Common myeloid progenitor, CD34-positive (primary cell): ENCODE data around the gene SERGEF.
"Not testable (repeated sequence)": the region's sequence is repeated elsewhere in the genome, so short reads cannot be mapped to it uniquely, and the experiment has no call there.

Experiments used
- CTCF ChIA-PET: fragments of 350-600 bp; sonication (Branson Sonifier 250); formaldehyde crosslinking; loops from one replicate; lab custom pipeline; 2021; ENCODE audit warnings: antibody characterized with exemption; lab: Charles Lee
- POLR2A ChIA-PET: fragments of 350-600 bp; sonication (Branson Sonifier 250); formaldehyde crosslinking; loops from one replicate; lab custom pipeline; 2021; ENCODE audit warnings: antibody characterized with exemption; lab: Charles Lee
- DNase-seq, 3 donors: peaks; one replicate each; pipeline versions ENCODE4 v3.0.0 to v3.0.0-alpha.2; 2013
- H3K27ac ChIP-seq, 2 experiments: 1 replicate in 1 of 2; 2 replicates in 1 of 2; pipeline ENCODE4 v1.7.0; 2013; ENCODE audit warnings: inconsistent platforms in 2 of 2, low read length in 2 of 2, mild to moderate bottlenecking in 2 of 2, low read depth in 1 of 2, moderate library complexity in 1 of 2; ENCODE audit not compliant: severe bottlenecking in 2 of 2, insufficient read depth in 1 of 2, poor library complexity in 1 of 2
- H3K27me3 ChIP-seq, 5 experiments: replicated peaks in 2 of 5; 1 replicate in 3 of 5; 2 replicates in 2 of 5; pipeline versions ENCODE4 v1.6.1 to v1.7.0; 2013; ENCODE audit warnings: low read length in 4 of 5, mild to moderate bottlenecking in 2 of 5, moderate library complexity in 2 of 5, inconsistent platforms in 1 of 5; ENCODE audit not compliant: insufficient read depth in 5 of 5, control insufficient read depth in 4 of 5
- H3K36me3 ChIP-seq, 4 experiments: 1 replicate in 2 of 4; 2 replicates in 2 of 4; pipeline versions ENCODE4 v1.6.1 to v1.7.0; 2013; ENCODE audit warnings: low read length in 3 of 4, control low read depth in 1 of 4, mild to moderate bottlenecking in 1 of 4; ENCODE audit not compliant: control insufficient read depth in 4 of 4, insufficient read depth in 4 of 4
- H3K4me1 ChIP-seq, 4 experiments: 1 replicate in 3 of 4; 2 replicates in 1 of 4; pipeline versions ENCODE4 v1.6.1 to v1.7.1; 2013; ENCODE audit warnings: low read length in 3 of 4, mild to moderate bottlenecking in 3 of 4, control low read depth in 1 of 4, inconsistent platforms in 1 of 4, moderate library complexity in 1 of 4; ENCODE audit not compliant: control insufficient read depth in 4 of 4, insufficient read depth in 4 of 4; ENCODE audit errors: control extremely low read depth in 1 of 4
- H3K4me3 ChIP-seq, 7 experiments: 1 replicate in 4 of 7; 2 replicates in 3 of 7; pipeline versions ENCODE4 v1.5.1 to v1.7.0; 2013; ENCODE audit warnings: mild to moderate bottlenecking in 7 of 7, low read length in 6 of 7, moderate library complexity in 6 of 7, inconsistent platforms in 2 of 7, low read depth in 2 of 7, control low read depth in 1 of 7; ENCODE audit not compliant: insufficient read depth in 4 of 7, control insufficient read depth in 1 of 7; ENCODE audit errors: extremely low read depth in 1 of 7
- H3K9me3 ChIP-seq, 5 experiments: 1 replicate in 4 of 5; 2 replicates in 1 of 5; pipeline versions ENCODE4 v1.6.1 to v1.7.1; 2013; ENCODE audit warnings: low read length in 4 of 5, mild to moderate bottlenecking in 2 of 5, inconsistent platforms in 1 of 5, low read depth in 1 of 5, moderate library complexity in 1 of 5; ENCODE audit not compliant: control insufficient read depth in 4 of 5, insufficient read depth in 2 of 5; ENCODE audit errors: control extremely low read depth in 1 of 5
- WGBS: methylation state at CpG from one replicate; pipeline ENCODE4 v1.1.5; 2013; ENCODE audit not compliant: insufficient coverage; 5-methylcytosine and 5-hydroxymethylcytosine counted together

Gene SERGEF

DNA sequence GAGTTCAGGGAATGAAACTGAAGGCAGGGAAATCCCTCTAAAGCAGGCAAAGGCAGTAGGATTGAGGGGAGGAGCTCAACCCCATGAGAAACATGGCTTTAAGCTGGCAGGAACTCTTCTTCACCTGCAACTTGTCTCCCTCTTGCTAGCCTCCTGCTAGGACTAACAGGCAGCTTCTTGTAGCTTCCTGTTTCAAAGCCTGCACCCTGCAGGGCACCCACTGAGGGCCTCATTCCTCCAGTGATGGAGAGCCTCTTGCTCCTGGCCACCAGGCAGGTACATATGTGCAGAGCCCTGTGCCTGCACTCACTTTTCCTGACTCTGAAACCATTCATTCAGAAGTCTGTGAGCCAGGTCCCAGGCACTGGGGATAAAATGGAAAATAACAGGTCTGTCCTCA lies 137.0 kb downstream of the SERGEF start:
- Histone ChIP-seq H3K9me3 (peaks cover 0 to 3% (median 0%) of the 10 kb centered on the region in 5 experiments), H3K4me3 (no peak overlapping the region), H3K36me3 (peaks cover 0 to 7% (median 5%) of the 10 kb centered on the region in 4 experiments), H3K4me1 (peaks cover 0 to 5% (median 1%) of the 10 kb centered on the region in 4 experiments), H3K27ac (no peak overlapping the region), H3K27me3 (no peaks in the 10 kb centered on the region)
- POLR2A ChIA-PET = no interaction called here
- CTCF ChIA-PET = no interaction called here
- no peak for DNase-seq

DNA sequence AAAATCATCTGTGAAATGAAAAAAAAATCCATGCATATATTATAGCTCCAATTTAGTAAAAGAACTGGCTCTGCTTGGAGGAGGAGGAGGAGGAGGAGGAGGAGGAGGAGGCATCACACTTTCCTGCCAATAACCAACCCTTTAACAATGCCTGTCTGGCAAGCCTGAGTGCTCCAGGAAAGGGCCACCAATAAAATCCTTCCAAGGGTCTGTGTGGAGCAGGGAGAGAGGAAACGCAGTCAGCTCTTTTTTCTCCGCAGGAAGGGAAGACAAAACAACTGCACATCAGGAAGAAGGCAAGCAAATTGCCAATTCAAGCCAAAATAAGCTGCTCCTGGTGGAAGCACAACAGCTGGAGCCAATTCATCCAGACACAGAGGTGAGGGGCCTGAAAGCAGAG lies 139.3 kb downstream of the SERGEF start:
- no peak for DNase-seq
- CTCF ChIA-PET = no interaction called here
- Histone ChIP-seq H3K4me1 (peaks cover 0 to 5% (median 1%) of the 10 kb centered on the region in 4 experiments), H3K36me3 (peaks cover 4 to 7% (median 6%) of the 10 kb centered on the region in 4 experiments), H3K9me3 (peaks cover 0 to 9% (median 4%) of the 10 kb centered on the region in 5 experiments), H3K27me3 (no peaks in the 10 kb centered on the region), H3K27ac (no peak overlapping the region), H3K4me3 (no peak overlapping the region)
- no CpG with 5 or more reads among the region's 2 CpGs for WGBS
- POLR2A ChIA-PET = no interaction called here

DNA sequence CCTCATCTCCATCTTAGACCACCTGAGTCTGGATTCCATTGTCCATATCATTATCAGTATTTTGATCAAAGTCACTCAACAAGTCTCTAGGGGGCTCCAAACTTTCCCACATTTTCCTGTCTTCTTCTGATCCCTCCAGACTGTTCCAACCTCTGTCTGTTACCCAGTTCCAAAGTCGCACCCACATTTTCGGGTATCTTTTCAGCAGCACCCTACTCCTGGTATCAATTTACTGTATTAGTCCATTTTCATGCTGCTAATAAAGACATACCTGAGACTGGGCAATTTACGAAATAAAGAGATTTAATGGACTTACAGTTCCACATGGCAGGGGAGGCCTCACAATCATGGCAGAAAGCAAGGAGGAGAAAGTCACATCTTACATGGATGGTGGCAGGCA lies 144.4 kb downstream of the SERGEF start:
- H3K4me1 ChIP-seq, CTCF ChIA-PET, H3K4me3 ChIP-seq, POLR2A ChIA-PET, H3K27me3 ChIP-seq, H3K36me3 ChIP-seq, DNase-seq, H3K27ac ChIP-seq: not testable (repeated sequence)
- WGBS = 96% methylated on average over 3 of the region's 3 CpGs
- peaks cover 3 to 12% (median 4%) of the 10 kb centered on the region in 5 experiments for H3K9me3 ChIP-seq

GRCh38 chr11:17867341-17867740 lies 145.5 kb downstream of the SERGEF start:
- WGBS = 96% methylated on average over 3 of the region's 3 CpGs

GRCh38 chr11:17865765-17866428 lies 146.9 kb downstream of the SERGEF start:
- H3K4me1 ChIP-seq = no peaks in the 10 kb centered on the region
- H3K4me3 ChIP-seq = no peak overlapping the region
- H3K27me3 ChIP-seq = no peaks in the 10 kb centered on the region
- H3K9me3 ChIP-seq = peaks cover 0 to 12% (median 7%) of the 10 kb centered on the region in 5 experiments
- POLR2A ChIA-PET = no interaction called here
- CTCF ChIA-PET = no interaction called here
- peaks cover 0 to 18% (median 0%) of the 10 kb centered on the region in 4 experiments for H3K36me3 ChIP-seq
- no peak for DNase-seq
- 100% methylated on average over 2 of the region's 3 CpGs for WGBS
- H3K27ac ChIP-seq = no peak overlapping the region

More at GRCh38 chr11:17867341-17867740, 145.5 kb downstream of the SERGEF start:
- Histone ChIP-seq H3K27ac (no peak overlapping the region), H3K4me1 (no peaks in the 10 kb centered on the region), H3K9me3 (peaks cover 3 to 12% (median 4%) of the 10 kb centered on the region in 5 experiments), H3K4me3 (no peak overlapping the region), H3K27me3 (no peaks in the 10 kb centered on the region), H3K36me3 (peaks cover 0 to 8% (median 2%) of the 10 kb centered on the region in 4 experiments)
- POLR2A ChIA-PET = no interaction called here
- CTCF ChIA-PET = no interaction called here
- no peak for DNase-seq

GRCh38 chr11:17864478-17864941 lies 148.3 kb downstream of the SERGEF start:
- CTCF ChIA-PET = no interaction called here
- Histone ChIP-seq H3K4me1 (no peaks in the 10 kb centered on the region), H3K27me3 (no peaks in the 10 kb centered on the region), H3K36me3 (peaks cover 0 to 26% (median 0%) of the 10 kb centered on the region in 4 experiments), H3K9me3 (peaks cover 2 to 20% (median 12%) of the 10 kb centered on the region in 5 experiments), H3K27ac (no peak overlapping the region), H3K4me3 (no peak overlapping the region)
- 81% methylated on average over 3 of the region's 3 CpGs for WGBS
- no peak for DNase-seq
- POLR2A ChIA-PET = no interaction called here

DNA sequence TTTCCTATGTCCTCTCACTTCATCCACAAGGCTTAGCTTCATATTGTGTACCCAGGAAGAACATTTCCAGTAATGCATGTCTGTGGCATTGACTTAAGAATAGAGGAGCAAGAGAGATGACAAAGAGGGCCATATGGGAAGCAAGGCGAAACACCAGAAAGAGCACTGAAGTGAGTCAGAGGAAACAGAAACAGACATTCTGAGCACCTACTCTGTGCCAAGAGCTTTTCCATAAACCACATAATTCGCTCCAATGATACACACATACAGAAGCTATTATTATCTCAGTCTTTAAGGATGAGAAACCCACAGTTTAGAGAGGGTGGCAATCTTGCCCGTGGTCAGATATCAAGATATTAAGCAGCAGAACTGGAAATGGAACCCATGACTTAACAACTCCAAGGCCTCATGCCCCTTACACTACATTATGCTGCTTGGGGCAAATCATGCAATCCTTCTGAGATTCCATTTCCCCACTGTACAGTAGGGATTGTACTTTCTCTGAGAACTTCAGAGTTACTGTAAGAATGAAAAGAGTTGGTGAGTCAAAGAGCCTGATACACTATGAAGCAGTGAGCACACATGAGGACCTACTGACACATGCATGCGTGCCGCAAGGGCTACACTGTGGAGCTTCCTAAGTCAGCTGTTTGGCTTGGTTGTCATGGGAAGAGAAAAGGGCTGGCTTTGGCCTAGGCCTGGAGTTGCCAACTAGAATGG lies 151.7 kb downstream of the SERGEF start:
- H3K9me3 ChIP-seq = peaks cover 2 to 23% (median 3%) of the 10 kb centered on the region in 5 experiments

More for the DNA sequence above, 151.7 kb downstream of the SERGEF start:
- ChIA-PET CTCF (interaction anchor here (0.6 kb wide), 1 partner anchor 560 kb away, joined by 3 read pairs; no protein-coding TSS in a partner anchor), POLR2A (interaction anchor here (0.6 kb wide), 1 partner anchor 33 kb away, joined by 3 read pairs; no protein-coding TSS in a partner anchor)
- Histone ChIP-seq H3K4me3 (no peak overlapping the region), H3K27me3 (no peaks in the 10 kb centered on the region), H3K4me1 (peaks cover 0 to 4% (median 2%) of the 10 kb centered on the region in 4 experiments), H3K36me3 (peaks cover 0 to 22% (median 2%) of the 10 kb centered on the region in 4 experiments), H3K27ac (no peak overlapping the region)
- 100% methylated on average over 3 of the region's 5 CpGs for WGBS
- DNase-seq = no peak
